HEK293 (cell line): ENCODE data around the gene METTL26.

ENCODE experiments used
- GLIS2 ChIP-seq: fragments of 450-650 bp; formaldehyde crosslinking; IDR thresholded peaks from 2 replicates; pipeline ENCODE4 v1.5.1; 2016; ENCODE audit warnings: missing biosample characterization, missing genetic modification characterization
- KLF8 ChIP-seq: fragments of 450-650 bp; formaldehyde crosslinking; IDR thresholded peaks from 2 replicates; pipeline ENCODE4 v1.5.1; 2016; ENCODE audit warnings: missing biosample characterization, missing genetic modification characterization
- MZF1 ChIP-seq: fragments of 450-650 bp; formaldehyde crosslinking; IDR thresholded peaks from 2 replicates; pipeline ENCODE4 v1.5.1; 2017; ENCODE audit warnings: missing biosample characterization, missing genetic modification characterization, borderline replicate concordance
- SCRT1 ChIP-seq: fragments of 450-650 bp; formaldehyde crosslinking; IDR thresholded peaks from 2 replicates; pipeline ENCODE4 v1.5.1; 2016; ENCODE audit warnings: missing biosample characterization, missing genetic modification characterization, borderline replicate concordance
- SP7 ChIP-seq: fragments of 450-650 bp; formaldehyde crosslinking; IDR thresholded peaks from 2 replicates; pipeline ENCODE4 v1.5.1; 2016; ENCODE audit warnings: missing biosample characterization, missing genetic modification characterization
- ZBTB17 ChIP-seq: fragments of 450-650 bp; formaldehyde crosslinking; IDR thresholded peaks from 2 replicates; pipeline ENCODE4 v1.5.1; 2016; ENCODE audit warnings: missing biosample characterization, missing genetic modification characterization
- ZFP37 ChIP-seq: fragments of 450-650 bp; formaldehyde crosslinking; IDR thresholded peaks from 2 replicates; pipeline ENCODE4 v1.5.1; 2016; ENCODE audit warnings: missing biosample characterization, missing genetic modification characterization
- ZFP69B ChIP-seq: fragments of 450-650 bp; formaldehyde crosslinking; IDR thresholded peaks from 2 replicates; pipeline ENCODE4 v1.5.1; 2016; ENCODE audit warnings: missing biosample characterization, missing genetic modification characterization
- ZNF112 ChIP-seq: fragments of 450-650 bp; formaldehyde crosslinking; IDR thresholded peaks from 2 replicates; pipeline ENCODE4 v1.5.0; 2017; ENCODE audit warnings: missing biosample characterization, missing genetic modification characterization
- ZNF132 ChIP-seq: fragments of 450-650 bp; formaldehyde crosslinking; IDR thresholded peaks from 2 replicates; pipeline ENCODE4 v1.5.1; 2017; ENCODE audit warnings: missing biosample characterization, missing genetic modification characterization, borderline replicate concordance
- ZNF211 ChIP-seq: fragments of 450-650 bp; formaldehyde crosslinking; IDR thresholded peaks from 2 replicates; pipeline ENCODE4 v1.5.1; 2016; ENCODE audit warnings: low read depth, missing biosample characterization, missing genetic modification characterization
- ZNF311 ChIP-seq: fragments of 450-650 bp; formaldehyde crosslinking; IDR thresholded peaks from 2 replicates; pipeline ENCODE4 v1.5.1; 2017; ENCODE audit warnings: missing biosample characterization, missing genetic modification characterization, borderline replicate concordance
- ZNF391 ChIP-seq: fragments of 450-650 bp; formaldehyde crosslinking; IDR thresholded peaks from 2 replicates; pipeline ENCODE4 v1.5.1; 2016; ENCODE audit warnings: low read depth, missing biosample characterization, missing genetic modification characterization, borderline replicate concordance
- ZNF394 ChIP-seq: fragments of 450-650 bp; formaldehyde crosslinking; IDR thresholded peaks from 2 replicates; pipeline ENCODE4 v1.5.1; 2016; ENCODE audit warnings: missing biosample characterization, missing genetic modification characterization, mild to moderate bottlenecking, moderate library complexity, borderline replicate concordance
- ZNF423 ChIP-seq: fragments of 450-650 bp; formaldehyde crosslinking; IDR thresholded peaks from 2 replicates; pipeline ENCODE4 v1.5.1; 2016; ENCODE audit warnings: missing biosample characterization, missing genetic modification characterization
- ZNF521 ChIP-seq: fragments of 450-650 bp; formaldehyde crosslinking; IDR thresholded peaks from 2 replicates; pipeline ENCODE4 v1.5.1; 2017; ENCODE audit warnings: missing biosample characterization, mild to moderate bottlenecking, missing genetic modification characterization
- ZNF530 ChIP-seq: fragments of 450-650 bp; formaldehyde crosslinking; IDR thresholded peaks from 2 replicates; pipeline ENCODE4 v1.5.1; 2016; ENCODE audit warnings: low read depth, missing biosample characterization, missing genetic modification characterization
- ZNF600 ChIP-seq: fragments of 450-650 bp; formaldehyde crosslinking; IDR thresholded peaks from 2 replicates; pipeline ENCODE4 v1.5.1; 2016; ENCODE audit warnings: missing biosample characterization, missing genetic modification characterization
- ZNF626 ChIP-seq: fragments of 450-650 bp; sonication (Bioruptor Pico); formaldehyde crosslinking; IDR thresholded peaks from 2 replicates; pipeline ENCODE4 v1.5.1; 2018; ENCODE audit warnings: missing biosample characterization, missing genetic modification characterization, inconsistent platforms
- ZNF747 ChIP-seq: fragments of 450-650 bp; formaldehyde crosslinking; IDR thresholded peaks from 2 replicates; pipeline ENCODE4 v1.5.1; 2016; ENCODE audit warnings: missing biosample characterization, missing genetic modification characterization
- ZNF785 ChIP-seq: fragments of 450-650 bp; formaldehyde crosslinking; IDR thresholded peaks from 2 replicates; pipeline ENCODE4 v1.5.1; 2016; ENCODE audit warnings: missing biosample characterization, missing genetic modification characterization
- TF ChIP-seq, protein P1 (sequence below): fragments of 450-650 bp; formaldehyde crosslinking; IDR thresholded peaks from 2 replicates; pipeline ENCODE4 v1.5.1; 2016; ENCODE audit warnings: missing biosample characterization, missing genetic modification characterization
- TF ChIP-seq, protein P2 (sequence below): fragments of 450-650 bp; formaldehyde crosslinking; IDR thresholded peaks from 2 replicates; pipeline ENCODE4 v1.5.1; 2016; ENCODE audit warnings: missing biosample characterization, missing genetic modification characterization
- TF ChIP-seq, protein P3 (sequence below): fragments of 450-650 bp; formaldehyde crosslinking; IDR thresholded peaks from 2 replicates; pipeline ENCODE4 v1.5.1; 2016; ENCODE audit warnings: missing biosample characterization, missing genetic modification characterization
- TF ChIP-seq, protein P4 (sequence below): fragments of 450-650 bp; formaldehyde crosslinking; IDR thresholded peaks from 2 replicates; pipeline ENCODE4 v1.5.1; 2016; ENCODE audit warnings: missing biosample characterization, missing genetic modification characterization, low read depth
- TF ChIP-seq, protein P5 (sequence below): sonication (generic); formaldehyde crosslinking; IDR thresholded peaks from 2 replicates; pipeline ENCODE4 v1.8.1; 2022; ENCODE audit warnings: mild to moderate bottlenecking, moderate library complexity, missing genetic modification reagents
- TF ChIP-seq, protein P6 (sequence below): fragments of 450-650 bp; formaldehyde crosslinking; IDR thresholded peaks from 2 replicates; pipeline ENCODE4 v1.5.1; 2016; ENCODE audit warnings: missing biosample characterization, missing genetic modification characterization
- TF ChIP-seq, protein P7 (sequence below): fragments of 450-650 bp; formaldehyde crosslinking; IDR thresholded peaks from 2 replicates; pipeline ENCODE4 v1.5.1; 2016; ENCODE audit warnings: missing biosample characterization, missing genetic modification characterization

The METTL26 gene

DNA sequence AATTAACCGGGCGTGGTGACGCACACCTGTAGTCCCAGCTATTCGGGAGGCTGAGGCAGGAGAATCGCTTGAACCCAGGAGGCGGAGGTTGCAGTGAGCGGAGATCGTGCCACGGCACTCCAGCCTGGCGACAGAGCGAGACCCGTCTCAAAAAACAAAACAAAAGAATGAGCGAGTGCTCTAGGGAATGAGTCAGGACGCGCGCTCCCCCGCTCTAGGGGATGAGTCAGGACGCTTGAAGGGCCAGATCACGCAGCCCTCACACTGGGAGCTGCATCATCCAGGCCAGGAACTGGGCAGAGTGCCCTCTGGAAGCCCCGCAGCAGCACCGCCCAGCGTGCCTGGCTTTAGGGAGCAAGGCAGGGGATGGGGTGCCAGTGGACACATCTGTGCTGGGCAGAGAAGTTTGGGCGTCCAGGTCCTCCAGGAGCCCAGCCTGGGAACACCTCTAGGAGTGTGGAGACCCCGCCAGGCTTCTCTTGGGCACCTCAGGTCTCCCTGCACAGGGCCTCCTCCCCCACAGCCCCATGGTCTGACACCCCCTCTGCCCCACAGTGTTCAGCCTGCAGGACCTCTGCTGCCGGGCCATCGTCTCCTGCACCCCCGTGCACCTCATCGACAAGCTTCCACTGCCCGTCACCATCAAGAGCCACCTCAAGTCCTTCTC, 9.2 kb downstream of the METTL26 start (continued):
- TF ChIP-seq, protein P1, sequence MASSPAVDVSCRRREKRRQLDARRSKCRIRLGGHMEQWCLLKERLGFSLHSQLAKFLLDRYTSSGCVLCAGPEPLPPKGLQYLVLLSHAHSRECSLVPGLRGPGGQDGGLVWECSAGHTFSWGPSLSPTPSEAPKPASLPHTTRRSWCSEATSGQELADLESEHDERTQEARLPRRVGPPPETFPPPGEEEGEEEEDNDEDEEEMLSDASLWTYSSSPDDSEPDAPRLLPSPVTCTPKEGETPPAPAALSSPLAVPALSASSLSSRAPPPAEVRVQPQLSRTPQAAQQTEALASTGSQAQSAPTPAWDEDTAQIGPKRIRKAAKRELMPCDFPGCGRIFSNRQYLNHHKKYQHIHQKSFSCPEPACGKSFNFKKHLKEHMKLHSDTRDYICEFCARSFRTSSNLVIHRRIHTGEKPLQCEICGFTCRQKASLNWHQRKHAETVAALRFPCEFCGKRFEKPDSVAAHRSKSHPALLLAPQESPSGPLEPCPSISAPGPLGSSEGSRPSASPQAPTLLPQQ (tag by site-specific recombination) = no peak
- TF ChIP-seq SP7 = peak; percentile 47; the same call in 1 of the 2 replicates
- TF ChIP-seq, protein P2, sequence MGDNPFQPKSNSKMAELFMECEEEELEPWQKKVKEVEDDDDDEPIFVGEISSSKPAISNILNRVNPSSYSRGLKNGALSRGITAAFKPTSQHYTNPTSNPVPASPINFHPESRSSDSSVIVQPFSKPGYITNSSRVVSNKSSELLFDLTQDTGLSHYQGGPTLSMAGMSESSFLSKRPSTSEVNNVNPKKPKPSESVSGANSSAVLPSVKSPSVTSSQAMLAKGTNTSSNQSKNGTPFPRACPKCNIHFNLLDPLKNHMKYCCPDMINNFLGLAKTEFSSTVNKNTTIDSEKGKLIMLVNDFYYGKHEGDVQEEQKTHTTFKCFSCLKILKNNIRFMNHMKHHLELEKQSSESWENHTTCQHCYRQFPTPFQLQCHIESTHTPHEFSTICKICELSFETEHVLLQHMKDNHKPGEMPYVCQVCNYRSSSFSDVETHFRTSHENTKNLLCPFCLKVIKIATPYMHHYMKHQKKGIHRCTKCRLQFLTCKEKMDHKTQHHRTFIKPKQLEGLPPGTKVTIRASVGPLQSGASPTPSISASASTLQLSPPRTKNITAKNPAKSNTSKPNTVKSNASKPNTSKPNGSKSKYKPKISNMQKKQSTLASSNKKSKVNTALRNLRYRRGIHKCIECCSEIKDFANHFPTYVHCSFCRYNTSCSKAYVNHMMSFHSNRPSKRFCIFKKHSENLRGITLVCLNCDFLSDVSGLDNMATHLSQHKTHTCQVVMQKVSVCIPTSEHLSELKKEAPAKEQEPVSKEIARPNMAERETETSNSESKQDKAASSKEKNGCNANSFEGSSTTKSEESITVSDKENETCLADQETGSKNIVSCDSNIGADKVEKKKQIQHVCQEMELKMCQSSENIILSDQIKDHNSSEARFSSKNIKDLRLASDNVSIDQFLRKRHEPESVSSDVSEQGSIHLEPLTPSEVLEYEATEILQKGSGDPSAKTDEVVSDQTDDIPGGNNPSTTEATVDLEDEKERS = no peak
- TF ChIP-seq ZNF747 (tag by site-specific recombination) = no peak
- TF ChIP-seq, protein P3, sequence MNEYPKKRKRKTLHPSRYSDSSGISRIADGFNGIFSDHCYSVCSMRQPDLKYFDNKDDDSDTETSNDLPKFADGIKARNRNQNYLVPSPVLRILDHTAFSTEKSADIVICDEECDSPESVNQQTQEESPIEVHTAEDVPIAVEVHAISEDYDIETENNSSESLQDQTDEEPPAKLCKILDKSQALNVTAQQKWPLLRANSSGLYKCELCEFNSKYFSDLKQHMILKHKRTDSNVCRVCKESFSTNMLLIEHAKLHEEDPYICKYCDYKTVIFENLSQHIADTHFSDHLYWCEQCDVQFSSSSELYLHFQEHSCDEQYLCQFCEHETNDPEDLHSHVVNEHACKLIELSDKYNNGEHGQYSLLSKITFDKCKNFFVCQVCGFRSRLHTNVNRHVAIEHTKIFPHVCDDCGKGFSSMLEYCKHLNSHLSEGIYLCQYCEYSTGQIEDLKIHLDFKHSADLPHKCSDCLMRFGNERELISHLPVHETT (tag by site-specific recombination) = peak; percentile 72
- TF ChIP-seq, protein P4, sequence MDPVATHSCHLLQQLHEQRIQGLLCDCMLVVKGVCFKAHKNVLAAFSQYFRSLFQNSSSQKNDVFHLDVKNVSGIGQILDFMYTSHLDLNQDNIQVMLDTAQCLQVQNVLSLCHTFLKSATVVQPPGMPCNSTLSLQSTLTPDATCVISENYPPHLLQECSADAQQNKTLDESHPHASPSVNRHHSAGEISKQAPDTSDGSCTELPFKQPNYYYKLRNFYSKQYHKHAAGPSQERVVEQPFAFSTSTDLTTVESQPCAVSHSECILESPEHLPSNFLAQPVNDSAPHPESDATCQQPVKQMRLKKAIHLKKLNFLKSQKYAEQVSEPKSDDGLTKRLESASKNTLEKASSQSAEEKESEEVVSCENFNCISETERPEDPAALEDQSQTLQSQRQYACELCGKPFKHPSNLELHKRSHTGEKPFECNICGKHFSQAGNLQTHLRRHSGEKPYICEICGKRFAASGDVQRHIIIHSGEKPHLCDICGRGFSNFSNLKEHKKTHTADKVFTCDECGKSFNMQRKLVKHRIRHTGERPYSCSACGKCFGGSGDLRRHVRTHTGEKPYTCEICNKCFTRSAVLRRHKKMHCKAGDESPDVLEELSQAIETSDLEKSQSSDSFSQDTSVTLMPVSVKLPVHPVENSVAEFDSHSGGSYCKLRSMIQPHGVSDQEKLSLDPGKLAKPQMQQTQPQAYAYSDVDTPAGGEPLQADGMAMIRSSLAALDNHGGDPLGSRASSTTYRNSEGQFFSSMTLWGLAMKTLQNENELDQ = no peak
- no peak for TF ChIP-seq ZNF394 (tag by site-specific recombination)
- TF ChIP-seq ZFP69B = peak; percentile 43; the same call in 1 of the 2 replicates
- no peak for TF ChIP-seq ZNF423 (tag by site-specific recombination)
- peak; percentile 96 for TF ChIP-seq ZNF600 (tag by site-specific recombination)
- no peak for TF ChIP-seq ZNF112 (tag by site-specific recombination)
- TF ChIP-seq KLF8 (tag by site-specific recombination) = peak; percentile 66
- TF ChIP-seq, protein P5, sequence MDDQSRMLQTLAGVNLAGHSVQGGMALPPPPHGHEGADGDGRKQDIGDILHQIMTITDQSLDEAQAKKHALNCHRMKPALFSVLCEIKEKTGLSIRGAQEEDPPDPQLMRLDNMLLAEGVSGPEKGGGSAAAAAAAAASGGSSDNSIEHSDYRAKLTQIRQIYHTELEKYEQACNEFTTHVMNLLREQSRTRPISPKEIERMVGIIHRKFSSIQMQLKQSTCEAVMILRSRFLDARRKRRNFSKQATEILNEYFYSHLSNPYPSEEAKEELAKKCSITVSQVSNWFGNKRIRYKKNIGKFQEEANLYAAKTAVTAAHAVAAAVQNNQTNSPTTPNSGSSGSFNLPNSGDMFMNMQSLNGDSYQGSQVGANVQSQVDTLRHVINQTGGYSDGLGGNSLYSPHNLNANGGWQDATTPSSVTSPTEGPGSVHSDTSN (CRISPR knock-in tag) = no peak
- TF ChIP-seq SCRT1 (tag by site-specific recombination) = 0 out of 2 replicates have a peak, but pooled peaks have one; percentile 47
- TF ChIP-seq, protein P6, sequence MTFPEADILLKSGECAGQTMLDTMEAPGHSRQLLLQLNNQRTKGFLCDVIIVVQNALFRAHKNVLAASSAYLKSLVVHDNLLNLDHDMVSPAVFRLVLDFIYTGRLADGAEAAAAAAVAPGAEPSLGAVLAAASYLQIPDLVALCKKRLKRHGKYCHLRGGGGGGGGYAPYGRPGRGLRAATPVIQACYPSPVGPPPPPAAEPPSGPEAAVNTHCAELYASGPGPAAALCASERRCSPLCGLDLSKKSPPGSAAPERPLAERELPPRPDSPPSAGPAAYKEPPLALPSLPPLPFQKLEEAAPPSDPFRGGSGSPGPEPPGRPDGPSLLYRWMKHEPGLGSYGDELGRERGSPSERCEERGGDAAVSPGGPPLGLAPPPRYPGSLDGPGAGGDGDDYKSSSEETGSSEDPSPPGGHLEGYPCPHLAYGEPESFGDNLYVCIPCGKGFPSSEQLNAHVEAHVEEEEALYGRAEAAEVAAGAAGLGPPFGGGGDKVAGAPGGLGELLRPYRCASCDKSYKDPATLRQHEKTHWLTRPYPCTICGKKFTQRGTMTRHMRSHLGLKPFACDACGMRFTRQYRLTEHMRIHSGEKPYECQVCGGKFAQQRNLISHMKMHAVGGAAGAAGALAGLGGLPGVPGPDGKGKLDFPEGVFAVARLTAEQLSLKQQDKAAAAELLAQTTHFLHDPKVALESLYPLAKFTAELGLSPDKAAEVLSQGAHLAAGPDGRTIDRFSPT = peak; percentile 73
- no peak for TF ChIP-seq MZF1 (tag by site-specific recombination)
- no peak for TF ChIP-seq ZNF626
- TF ChIP-seq ZNF211 = no peak
- no peak for TF ChIP-seq ZNF521
- no peak for TF ChIP-seq ZNF311
- peak; percentile 26; the same call in 1 of the 2 replicates for TF ChIP-seq ZBTB17 (tag by site-specific recombination)
- TF ChIP-seq GLIS2 (tag by site-specific recombination) = no peak
- no peak for TF ChIP-seq ZNF132 (tag by site-specific recombination)
- TF ChIP-seq ZNF530 (tag by site-specific recombination) = no peak
- TF ChIP-seq ZNF785 (tag by site-specific recombination) = 0 out of 2 replicates have a peak, but pooled peaks have one; percentile 31
- TF ChIP-seq, protein P7, sequence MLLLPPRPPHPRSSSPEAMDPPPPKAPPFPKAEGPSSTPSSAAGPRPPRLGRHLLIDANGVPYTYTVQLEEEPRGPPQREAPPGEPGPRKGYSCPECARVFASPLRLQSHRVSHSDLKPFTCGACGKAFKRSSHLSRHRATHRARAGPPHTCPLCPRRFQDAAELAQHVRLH (tag by site-specific recombination) = no peak
- peak; percentile 60; the same call in 1 of the 2 replicates for TF ChIP-seq ZFP37 (tag by site-specific recombination)
- TF ChIP-seq ZNF391 = no peak
